Measurements from ENCODE around the gene MTRF1. TPM values are rescaled to one million over a fixed set of nuclear protein-coding genes. Genes with fewer than 3 reads are reported as not detected.

MTRF1 gene
- total RNA-seq, 1 donor from 2014 or later, result 14.3 TPM

- no peak for DNase-seq
- intact Hi-C loops (cut with micrococcal nuclease), result no loop called here
- no peak for ATAC-seq
Measured at GRCh38 chr13:41232578-41233480, 30.5 kb downstream of the MTRF1 start.

DNA sequence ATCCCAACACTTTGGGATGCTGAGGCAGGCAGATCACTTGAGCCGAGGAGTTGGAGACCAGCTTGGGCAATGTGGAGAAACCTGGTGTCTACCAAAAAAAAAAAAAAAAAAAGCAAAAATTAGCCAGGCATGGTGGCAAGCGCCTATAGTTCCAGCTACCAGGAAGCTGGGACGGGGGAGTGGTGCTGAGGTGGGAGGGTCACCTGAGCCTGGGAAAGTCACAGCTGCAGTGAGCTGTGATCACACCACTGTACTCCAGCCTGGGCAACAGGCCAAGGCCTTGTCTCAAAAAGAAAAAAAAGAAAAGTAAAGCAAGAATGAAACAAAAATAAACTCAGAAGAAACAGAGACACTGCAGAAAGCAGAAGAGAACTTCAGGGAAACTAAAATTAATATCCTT is 31.6 kb downstream of the MTRF1 start:
- peak; percentile 46 for ATAC-seq
- intact Hi-C loops (cut with micrococcal nuclease), result no loop called here
- DNase-seq, result peak; percentile 47

DNA sequence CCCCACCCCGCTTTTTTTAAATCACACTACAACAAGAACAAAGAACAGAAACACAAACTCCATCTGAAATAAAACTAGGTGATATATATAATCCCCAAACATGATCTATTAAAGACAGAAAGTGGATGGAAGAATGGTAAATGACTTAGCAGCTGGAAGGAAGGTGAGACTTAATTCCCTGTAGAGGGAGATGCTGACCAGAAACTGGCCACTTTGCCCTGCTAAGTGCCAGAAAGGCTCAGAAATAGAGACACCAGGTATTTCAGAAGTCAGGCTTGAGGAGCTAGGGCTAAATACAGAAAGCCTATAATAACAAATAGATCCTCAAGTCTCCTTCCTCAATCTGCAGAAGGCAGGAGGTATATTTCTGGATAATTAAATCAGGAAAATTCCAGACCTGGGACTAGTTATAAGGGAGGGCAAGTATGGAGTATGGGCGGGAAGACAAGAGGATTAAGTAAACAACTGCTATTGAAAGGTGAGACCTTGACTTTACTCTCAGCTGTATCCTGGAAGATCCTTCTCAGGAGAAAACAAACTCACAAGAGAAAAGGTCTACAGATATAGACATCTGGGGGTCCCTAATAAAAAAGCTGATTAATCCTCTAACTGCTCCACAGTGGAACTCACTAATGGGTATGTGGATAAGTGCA is 32.2 kb downstream of the MTRF1 start:
- intact Hi-C loops (cut with micrococcal nuclease), result no loop called here
- DNase-seq, result no peak
- ATAC-seq, result no peak

DNA sequence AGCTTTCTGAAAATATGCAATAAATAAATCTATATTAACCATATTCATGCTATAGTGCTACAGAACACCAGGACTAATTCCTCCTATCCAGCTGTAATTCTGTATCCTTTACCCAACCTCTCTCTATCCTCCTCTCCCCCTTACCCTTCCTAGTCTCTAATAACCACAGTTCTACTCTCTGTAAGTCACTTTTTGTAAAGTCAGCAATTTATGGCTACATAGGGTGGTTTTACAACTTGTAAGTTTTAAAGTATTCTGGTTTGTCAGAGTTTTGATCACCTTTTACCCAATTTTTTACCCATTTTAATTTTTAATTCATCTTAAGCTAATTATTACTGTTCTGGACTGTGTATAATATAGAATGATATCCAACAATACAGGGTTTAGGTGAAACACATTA is 34.0 kb downstream of the MTRF1 start:
- DNase-seq, result no peak
- intact Hi-C loops (cut with micrococcal nuclease), result loop anchor here (10.0 kb wide), 1 partner anchor 155 kb away; no protein-coding TSS in a partner anchor
- ATAC-seq, result no peak

DNA sequence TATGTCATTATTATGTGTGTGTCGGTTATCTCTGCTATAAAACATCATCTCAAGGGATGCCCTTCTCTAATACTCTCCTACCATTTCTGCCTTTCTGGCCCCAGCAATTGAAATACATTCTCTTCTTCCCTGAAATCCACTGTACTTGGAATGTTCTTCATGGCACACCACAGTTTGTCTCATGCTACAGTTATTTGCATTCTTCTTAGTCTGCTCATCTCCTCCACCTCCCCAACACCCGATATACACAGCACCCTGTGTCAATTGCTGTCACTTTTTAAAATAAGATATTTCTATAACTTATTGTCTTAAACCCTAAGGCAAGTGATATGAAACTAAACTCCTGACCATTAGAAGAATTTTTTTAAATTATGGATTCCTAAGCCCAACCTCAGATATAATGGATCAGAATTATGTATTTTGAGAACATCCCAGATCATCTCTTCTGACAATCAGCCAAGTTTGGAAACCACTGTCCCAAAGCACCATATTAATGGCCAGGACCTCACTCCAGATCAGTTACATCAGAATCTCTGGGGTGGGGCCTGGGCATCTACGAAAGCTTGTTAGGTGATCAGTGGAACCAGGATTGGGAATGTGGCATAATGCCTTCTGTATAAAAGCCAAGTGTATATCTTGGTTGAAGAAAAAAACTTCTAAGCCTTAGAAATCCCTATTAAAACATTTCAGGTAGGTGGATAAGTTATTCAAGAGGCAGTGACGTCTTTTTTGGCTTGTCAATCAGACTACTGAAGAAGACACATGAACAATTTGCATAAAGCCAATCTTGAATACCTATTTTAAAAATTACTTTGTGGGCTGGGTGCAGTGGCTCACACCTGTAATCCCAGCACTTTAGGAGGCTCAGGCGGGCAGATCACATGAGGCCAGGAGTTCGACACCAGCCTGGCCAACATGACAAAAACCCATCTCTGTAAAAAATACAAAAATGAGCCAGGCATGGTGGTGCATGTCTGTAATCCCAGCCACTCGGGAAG is 39.0 kb downstream of the MTRF1 start:
- ATAC-seq, result no peak
- intact Hi-C loops (cut with micrococcal nuclease), result loop anchor here (10.0 kb wide), 1 partner anchor 150 kb away; no protein-coding TSS in a partner anchor

DNA sequence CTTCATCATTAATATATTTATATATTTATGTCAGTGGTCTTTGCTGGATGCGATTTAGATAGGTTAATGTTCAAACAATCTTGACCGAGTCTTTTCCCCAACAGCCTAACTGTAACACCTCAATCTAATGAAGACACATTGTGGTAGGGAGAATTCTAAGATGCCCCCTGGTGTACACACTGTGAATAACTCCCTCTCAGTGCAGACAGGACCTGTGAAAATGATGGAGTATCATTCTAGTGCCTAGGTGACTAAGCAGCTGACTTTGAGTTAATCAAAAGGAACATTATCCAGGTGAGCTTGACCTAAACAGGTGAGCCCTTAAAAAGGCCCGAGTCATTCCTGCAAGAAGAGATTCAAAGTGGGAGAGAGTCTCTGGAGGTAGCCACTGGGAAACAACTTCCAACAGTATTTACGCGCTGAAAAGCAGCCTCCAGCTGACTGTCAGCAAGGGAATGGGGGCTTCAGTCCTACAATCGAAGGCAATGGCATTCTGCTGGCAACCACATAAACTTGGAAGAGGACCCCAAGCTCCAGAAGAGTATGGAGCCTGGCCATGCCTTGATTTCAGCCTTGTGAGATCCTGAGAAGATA is 41.0 kb downstream of the MTRF1 start:
- DNase-seq (no peak), ATAC-seq (peak; percentile 78)
- intact Hi-C loops (cut with micrococcal nuclease), result loop anchor here (10.0 kb wide), 1 partner anchor 148 kb away; no protein-coding TSS in a partner anchor

More for the DNA sequence above, 39.0 kb downstream of the MTRF1 start:
- no peak for DNase-seq

GRCh38 chr13:41220401-41220800 is 43.0 kb downstream of the MTRF1 start:
- intact Hi-C loops (cut with micrococcal nuclease), result loop anchor here (10.0 kb wide), 1 partner anchor 146 kb away; no protein-coding TSS in a partner anchor
- ATAC-seq, result no peak

DNA sequence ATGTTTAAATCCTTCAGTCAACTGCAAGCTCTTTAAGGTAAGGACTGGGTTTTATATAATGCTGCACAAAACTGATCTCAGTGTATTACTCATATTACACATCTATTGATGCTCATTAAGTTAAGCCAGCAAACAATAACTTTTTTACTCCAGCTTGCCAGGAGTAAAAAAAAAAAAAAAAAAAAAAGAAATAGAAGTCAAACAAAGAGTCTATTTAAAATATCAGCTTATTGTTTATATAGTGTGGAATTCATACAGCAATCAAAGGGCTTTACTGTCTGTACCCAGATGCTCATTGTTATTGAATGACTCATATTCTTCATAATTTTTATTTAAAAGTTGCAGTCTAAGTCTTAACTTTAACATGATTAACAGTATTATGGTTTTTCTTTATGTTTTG is 47.2 kb downstream of the MTRF1 start:
- ATAC-seq, result no peak
- intact Hi-C loops (cut with micrococcal nuclease), result no loop called here

More at GRCh38 chr13:41220401-41220800, 43.0 kb downstream of the MTRF1 start:
- DNase-seq, result no peak

GRCh38 chr13:41213919-41214318 is 49.5 kb downstream of the MTRF1 start:
- DNase-seq, result no peak
- intact Hi-C loops (cut with micrococcal nuclease), result no loop called here
- no peak for ATAC-seq

More for the DNA sequence above, 47.2 kb downstream of the MTRF1 start:
- no peak for DNase-seq

DNA sequence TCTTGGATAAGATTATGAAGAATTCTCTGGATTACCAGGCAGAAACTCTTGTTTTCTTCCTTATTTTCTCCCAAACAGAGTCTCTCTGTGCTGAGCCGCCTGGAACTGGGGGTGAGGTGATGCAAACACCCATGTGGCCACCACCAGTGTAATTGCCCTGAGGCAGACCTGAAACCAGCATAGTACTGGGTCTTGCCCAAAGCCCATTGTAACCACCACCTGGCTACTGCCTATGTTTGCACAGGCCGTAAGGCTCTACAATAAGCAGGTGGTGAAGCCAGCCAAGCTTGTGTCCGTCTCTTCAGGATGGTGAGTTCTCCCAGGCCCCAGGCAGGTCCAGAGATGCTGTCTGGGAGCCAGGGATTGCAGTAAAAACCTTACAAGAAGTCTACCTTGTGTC is 50.1 kb downstream of the MTRF1 start:
- no peak for DNase-seq
- no peak for ATAC-seq
- intact Hi-C loops (cut with micrococcal nuclease), result no loop called here

DNA sequence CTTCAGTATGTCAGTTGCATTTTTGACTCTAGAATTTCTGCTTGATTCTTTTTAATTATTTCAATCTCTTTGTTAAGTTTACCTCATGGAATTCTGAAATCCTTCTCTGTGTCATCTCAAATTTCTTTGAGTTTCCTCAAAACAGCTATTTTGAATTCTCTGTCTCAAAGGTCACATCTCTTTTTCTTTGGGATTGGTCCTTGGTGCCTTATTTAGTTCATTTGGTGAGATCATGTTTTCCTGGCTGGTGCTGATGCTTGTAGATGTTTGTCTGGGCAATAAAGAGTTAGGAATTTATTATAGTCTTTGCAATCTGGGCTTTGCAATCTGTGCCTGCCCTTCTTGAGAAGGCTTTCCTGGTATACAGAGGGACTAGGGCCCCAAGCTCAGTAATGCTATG is 50.5 kb downstream of the MTRF1 start:
- no peak for ATAC-seq
- no peak for DNase-seq
- intact Hi-C loops (cut with micrococcal nuclease), result no loop called here

DNA sequence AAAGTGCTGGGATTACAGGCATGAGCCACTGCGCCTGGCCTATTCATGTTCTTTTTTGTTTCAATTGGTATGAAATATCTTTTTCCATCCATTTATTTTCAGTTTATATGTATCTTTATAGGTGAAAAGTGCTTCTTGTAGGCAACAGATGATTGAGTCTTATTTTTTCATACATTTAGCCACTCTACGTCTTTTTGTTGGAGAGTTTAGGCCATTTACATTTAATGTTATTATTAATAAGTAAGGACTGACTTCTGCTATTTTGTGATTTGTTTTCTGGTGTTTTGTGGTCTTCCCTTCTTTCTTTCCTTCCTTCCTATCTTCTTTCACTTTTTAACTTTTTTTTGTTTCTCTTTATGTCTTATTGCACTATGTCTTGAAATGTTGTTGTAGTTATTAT is 52.3 kb downstream of the MTRF1 start:
- intact Hi-C loops (cut with micrococcal nuclease), result no loop called here
- ATAC-seq (no peak), DNase-seq (no peak)

GRCh38 chr13:41206467-41206866 is 56.9 kb downstream of the MTRF1 start:
- intact Hi-C loops (cut with micrococcal nuclease), result no loop called here
- no peak for DNase-seq
- ATAC-seq, result no peak

- no peak for DNase-seq
- intact Hi-C loops (cut with micrococcal nuclease), result no loop called here
- no peak for ATAC-seq
Measured at GRCh38 chr13:41203810-41204209, 59.6 kb downstream of the MTRF1 start.

DNA sequence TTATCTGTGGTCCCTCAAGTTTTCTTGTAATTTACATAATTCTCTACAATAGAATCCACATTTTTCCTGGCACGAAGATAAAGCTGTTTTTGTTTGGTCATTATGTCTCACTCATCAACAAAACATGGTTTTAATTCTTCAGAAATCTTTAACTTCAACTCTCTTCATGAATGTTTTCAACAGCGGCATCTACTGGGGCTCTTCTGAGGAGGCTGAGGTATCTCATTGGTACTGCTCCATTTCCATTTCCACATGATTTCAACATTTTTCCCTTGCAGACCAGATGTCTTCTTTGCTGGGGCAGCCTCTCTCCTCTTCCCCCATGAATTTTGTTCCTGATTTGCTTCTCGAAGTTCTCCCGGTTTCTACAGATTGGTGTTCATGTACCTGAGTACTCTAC is 63.2 kb downstream of the MTRF1 start:
- intact Hi-C loops (cut with micrococcal nuclease), result no loop called here
- ATAC-seq (no peak), DNase-seq (no peak)

DNA sequence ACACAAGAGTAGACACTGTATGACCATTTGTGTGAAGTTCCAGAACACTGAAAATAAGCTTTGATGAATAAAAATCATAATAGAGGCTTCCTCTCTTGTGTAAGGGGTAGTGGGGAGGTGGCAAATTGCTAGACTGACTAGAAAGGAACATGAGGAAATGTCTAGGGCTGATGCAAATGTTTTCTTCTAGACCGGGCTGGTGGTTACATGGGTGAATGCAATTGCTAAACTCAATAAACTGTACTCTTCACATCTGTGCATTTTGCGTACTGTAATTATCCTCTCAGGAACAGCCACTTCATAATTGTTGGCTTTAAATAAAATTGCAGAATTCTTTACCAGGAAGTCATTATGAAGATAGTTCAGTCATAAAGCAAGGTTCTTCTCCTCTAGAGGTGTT is 63.9 kb downstream of the MTRF1 start:
- intact Hi-C loops (cut with micrococcal nuclease), result loop anchor here (5.0 kb wide), 1 partner anchor 67 kb away; the partner anchor contains the start of gene KBTBD6
- DNase-seq, result no peak
- no peak for ATAC-seq

DNA sequence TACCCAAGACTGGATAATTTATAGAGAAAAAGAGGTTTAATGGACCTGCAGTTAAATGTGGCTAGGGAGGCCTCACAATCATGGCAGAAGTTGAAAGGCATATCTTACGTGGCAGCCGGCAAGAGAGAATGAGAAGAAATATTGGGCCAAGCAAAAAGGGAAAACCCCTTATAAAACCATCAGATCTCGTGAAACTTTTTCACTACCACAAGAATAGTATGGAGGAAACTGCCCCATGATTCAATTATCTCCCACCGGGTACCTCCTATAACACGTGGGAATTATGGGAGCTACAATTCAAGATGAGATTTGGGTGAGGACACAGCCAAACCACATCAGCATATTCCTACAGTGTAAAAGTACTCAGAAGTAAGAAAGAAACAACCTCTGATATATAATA is 64.3 kb downstream of the MTRF1 start:
- intact Hi-C loops (cut with micrococcal nuclease), result loop anchor here (5.0 kb wide), 1 partner anchor 67 kb away; the partner anchor contains the start of gene KBTBD6
- ATAC-seq (no peak), DNase-seq (no peak)

GRCh38 chr13:41196620-41197019 is 66.8 kb downstream of the MTRF1 start:
- no peak for ATAC-seq
- intact Hi-C loops (cut with micrococcal nuclease), result loop anchor here (5.0 kb wide), 1 partner anchor 64 kb away; the partner anchor contains the start of gene KBTBD6
- no peak for DNase-seq
